Osteocyte (in vitro differentiated cells): ENCODE results near the gene HLCS. TPM values are rescaled to one million over a fixed set of nuclear protein-coding genes. Genes with fewer than 3 reads are reported as not detected.

ENCODE experiments used
- DNase-seq: peaks from one replicate; pipeline ENCODE4 v3.0.0; 2021; ENCODE audit warnings: mixed read lengths; ENCODE audit not compliant: unreplicated experiment; ENCODE audit errors: extremely low spot score
- H3K27ac Mint-ChIP-seq: one replicate; pipeline ENCODE4 v1.8.0; 2021; ENCODE audit warnings: mild to moderate bottlenecking, mixed read lengths; ENCODE audit not compliant: unreplicated experiment
- H3K27me3 Mint-ChIP-seq: one replicate; pipeline ENCODE4 v1.8.0; 2021; ENCODE audit warnings: mixed read lengths; ENCODE audit not compliant: unreplicated experiment
- H3K36me3 Mint-ChIP-seq: one replicate; pipeline ENCODE4 v1.8.0; 2021; ENCODE audit warnings: mixed read lengths; ENCODE audit not compliant: unreplicated experiment
- H3K4me1 Mint-ChIP-seq: one replicate; pipeline ENCODE4 v1.8.0; 2021; ENCODE audit warnings: mixed read lengths; ENCODE audit not compliant: unreplicated experiment
- H3K4me3 Mint-ChIP-seq: one replicate; pipeline ENCODE4 v1.8.0; 2021; ENCODE audit warnings: mild to moderate bottlenecking, moderate library complexity, mixed read lengths; ENCODE audit not compliant: unreplicated experiment
- H3K9me3 Mint-ChIP-seq: one replicate; pipeline ENCODE4 v1.8.0; 2021; ENCODE audit warnings: mixed read lengths; ENCODE audit not compliant: unreplicated experiment
- total RNA-seq: library from RNA; stranded (reverse); gene quantifications from 2 replicates; pipeline ENCODE4 v1.2.1, GENCODE V29; 2021
- TF ChIP-seq, protein P1 (sequence below): fragments of 200-600 bp; sonication (generic); IDR thresholded peaks from 2 replicates; pipeline ENCODE4 v1.5.0; 2021; ENCODE audit warnings: antibody characterized with exemption, mild to moderate bottlenecking, moderate library complexity

Gene HLCS
- total RNA-seq, 1 donor from 2014 or later, result 26.7 TPM

DNA sequence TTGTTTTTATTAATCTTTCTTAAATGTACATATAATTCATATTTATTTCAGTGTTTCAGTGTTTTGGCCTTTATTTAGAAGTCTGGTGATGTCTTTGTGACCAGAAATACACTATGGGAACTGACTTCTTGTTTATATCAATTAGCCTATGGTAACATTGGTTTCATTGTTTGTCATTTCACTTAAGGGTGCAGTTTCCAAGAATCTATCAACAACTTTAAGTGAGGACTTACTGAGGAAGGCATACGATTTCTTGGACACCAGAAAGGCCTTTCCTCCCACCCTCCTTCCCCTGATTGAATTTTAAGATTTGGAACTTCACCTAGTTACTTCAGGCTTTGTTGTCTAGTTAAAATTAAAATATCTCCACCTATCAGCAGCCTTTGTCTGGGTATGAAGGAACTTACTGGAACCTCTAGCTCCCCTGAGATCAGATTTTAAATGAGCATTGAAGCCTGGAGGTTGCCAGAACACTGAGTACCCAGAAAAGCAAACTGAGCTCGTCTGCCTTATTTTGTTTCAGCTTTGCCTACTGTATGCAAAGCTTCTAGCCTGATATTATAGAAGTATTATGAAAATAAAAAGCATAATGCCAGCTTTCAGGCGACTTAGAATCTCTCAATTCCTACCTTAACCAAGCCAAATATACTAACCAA is 34.2 kb downstream of the HLCS start:
- no peak for DNase-seq
- TF ChIP-seq, protein P1, sequence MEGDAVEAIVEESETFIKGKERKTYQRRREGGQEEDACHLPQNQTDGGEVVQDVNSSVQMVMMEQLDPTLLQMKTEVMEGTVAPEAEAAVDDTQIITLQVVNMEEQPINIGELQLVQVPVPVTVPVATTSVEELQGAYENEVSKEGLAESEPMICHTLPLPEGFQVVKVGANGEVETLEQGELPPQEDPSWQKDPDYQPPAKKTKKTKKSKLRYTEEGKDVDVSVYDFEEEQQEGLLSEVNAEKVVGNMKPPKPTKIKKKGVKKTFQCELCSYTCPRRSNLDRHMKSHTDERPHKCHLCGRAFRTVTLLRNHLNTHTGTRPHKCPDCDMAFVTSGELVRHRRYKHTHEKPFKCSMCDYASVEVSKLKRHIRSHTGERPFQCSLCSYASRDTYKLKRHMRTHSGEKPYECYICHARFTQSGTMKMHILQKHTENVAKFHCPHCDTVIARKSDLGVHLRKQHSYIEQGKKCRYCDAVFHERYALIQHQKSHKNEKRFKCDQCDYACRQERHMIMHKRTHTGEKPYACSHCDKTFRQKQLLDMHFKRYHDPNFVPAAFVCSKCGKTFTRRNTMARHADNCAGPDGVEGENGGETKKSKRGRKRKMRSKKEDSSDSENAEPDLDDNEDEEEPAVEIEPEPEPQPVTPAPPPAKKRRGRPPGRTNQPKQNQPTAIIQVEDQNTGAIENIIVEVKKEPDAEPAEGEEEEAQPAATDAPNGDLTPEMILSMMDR, result no peak
- Mint-ChIP-seq H3K27me3 (no peaks in the 10 kb centered on the region), H3K4me1 (peaks cover 4% of the 10 kb centered on the region), H3K4me3 (no peak overlapping the region), H3K9me3 (no peaks in the 10 kb centered on the region), H3K27ac (no peak overlapping the region), H3K36me3 (peaks cover 23% of the 10 kb centered on the region)

DNA sequence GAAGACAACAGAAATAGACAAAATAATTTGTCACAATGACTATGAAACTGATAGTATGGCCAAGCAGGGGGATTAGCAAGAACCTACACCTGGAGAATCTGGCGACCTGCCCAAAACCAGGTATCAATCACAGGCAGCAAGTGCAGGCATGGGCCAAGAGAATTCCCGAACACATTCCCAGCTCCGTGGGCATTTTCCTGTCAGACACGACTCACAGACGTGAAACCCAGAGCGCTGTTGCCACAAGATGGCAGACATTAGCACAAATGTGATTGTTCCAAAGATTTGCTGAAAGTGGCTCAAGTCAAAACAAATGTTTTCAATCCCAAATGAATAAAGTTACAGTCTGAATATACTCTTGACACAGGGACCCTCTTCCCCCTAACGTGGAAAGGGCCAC is 36.8 kb downstream of the HLCS start:
- H3K36me3 Mint-ChIP-seq, result peaks cover 7% of the 10 kb centered on the region
- DNase-seq, result no peak
- H3K27ac Mint-ChIP-seq, result no peak overlapping the region
- no peak overlapping the region for H3K4me3 Mint-ChIP-seq
- no peaks in the 10 kb centered on the region for H3K27me3 Mint-ChIP-seq
- peaks cover 4% of the 10 kb centered on the region for H3K4me1 Mint-ChIP-seq
- H3K9me3 Mint-ChIP-seq, result no peaks in the 10 kb centered on the region
- TF ChIP-seq, protein P1, result no peak

DNA sequence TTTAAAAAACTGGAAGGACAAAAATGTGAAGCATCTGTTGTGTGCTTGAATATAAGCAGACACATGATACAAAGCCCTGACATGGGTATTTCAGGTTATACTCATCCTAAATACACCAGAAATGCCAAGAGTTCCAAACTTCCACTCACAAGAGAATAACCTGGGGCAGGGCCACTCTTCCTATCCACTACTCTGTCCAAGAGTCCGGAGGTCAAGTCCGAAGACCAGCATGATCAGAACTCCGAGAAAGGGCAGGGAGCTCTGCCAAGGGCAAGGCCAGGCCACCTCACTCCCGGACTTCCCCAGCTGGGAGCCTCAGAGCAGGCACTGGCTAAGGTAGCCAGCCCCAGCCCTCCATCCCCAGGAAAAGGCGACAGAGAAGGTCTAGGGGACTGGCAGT is 37.5 kb downstream of the HLCS start:
- Mint-ChIP-seq H3K4me1 (peaks cover 4% of the 10 kb centered on the region), H3K27me3 (no peaks in the 10 kb centered on the region), H3K27ac (no peak overlapping the region), H3K36me3 (peaks cover 7% of the 10 kb centered on the region), H3K4me3 (no peak overlapping the region), H3K9me3 (no peaks in the 10 kb centered on the region)
- TF ChIP-seq, protein P1, result no peak
- DNase-seq, result no peak

DNA sequence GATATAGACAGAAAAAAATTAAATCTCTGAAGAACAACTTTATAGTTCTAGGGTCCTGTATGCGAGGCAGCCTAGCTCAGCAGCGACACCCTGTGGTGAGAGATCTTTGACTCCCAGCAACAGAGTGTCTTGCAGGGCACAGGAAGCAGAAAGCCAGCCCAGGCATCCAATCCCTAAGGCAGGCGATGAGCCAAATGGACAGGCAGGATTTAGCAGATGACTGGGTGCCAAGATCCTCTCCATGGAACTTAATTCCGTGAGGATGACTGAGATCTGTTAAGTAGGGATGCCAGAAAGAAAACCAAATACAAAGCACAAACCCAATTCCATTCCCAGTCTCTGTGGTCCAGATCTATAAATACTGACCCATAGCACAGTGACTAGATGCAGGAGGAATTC is 38.8 kb downstream of the HLCS start:
- H3K27ac Mint-ChIP-seq, result no peak overlapping the region
- peak; percentile 92 for DNase-seq
- H3K27me3 Mint-ChIP-seq, result no peaks in the 10 kb centered on the region
- TF ChIP-seq, protein P1, result peak; percentile 94
- no peaks in the 10 kb centered on the region for H3K9me3 Mint-ChIP-seq
- H3K4me1 Mint-ChIP-seq, result peaks cover 10% of the 10 kb centered on the region
- H3K36me3 Mint-ChIP-seq, result peaks cover 3% of the 10 kb centered on the region
- H3K4me3 Mint-ChIP-seq, result no peak overlapping the region

DNA sequence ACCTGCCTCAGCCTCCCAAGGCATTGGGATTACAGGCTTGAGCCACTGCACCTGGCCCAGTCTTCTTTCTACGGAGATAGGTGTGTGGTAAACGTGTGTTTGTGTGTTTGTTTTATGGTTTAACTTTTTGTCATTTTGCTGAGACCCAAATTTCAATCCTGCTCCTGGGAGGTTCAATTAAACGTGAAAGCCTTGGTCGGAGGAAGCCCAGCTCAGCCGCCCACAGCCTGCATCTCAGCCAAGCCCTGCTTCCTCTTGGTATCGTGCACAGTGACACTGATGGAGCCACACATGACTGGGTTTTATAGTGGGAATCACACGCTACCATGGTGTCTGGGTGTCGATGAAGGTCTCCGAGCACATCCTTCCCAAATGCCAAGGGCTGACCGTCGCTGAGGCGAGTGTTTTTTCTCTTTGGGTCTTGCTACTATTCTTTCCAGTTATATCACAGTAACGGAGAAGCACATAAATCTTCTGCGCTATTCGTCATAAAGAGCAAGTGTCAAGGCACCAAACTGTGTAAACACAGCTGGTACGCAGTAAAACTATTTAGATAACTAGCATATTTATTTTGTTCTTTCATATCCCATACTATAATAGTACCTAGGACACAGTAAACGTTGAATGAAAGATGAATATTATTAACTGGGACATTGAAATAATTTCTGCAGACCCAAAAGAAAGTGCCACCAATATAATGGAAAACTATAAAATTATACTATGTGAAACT is 39.3 kb downstream of the HLCS start:
- Mint-ChIP-seq H3K4me3 (no peak overlapping the region), H3K36me3 (peaks cover 3% of the 10 kb centered on the region), H3K27ac (no peak overlapping the region), H3K27me3 (no peaks in the 10 kb centered on the region), H3K9me3 (no peaks in the 10 kb centered on the region), H3K4me1 (peaks cover 10% of the 10 kb centered on the region)
- DNase-seq, result no peak
- TF ChIP-seq, protein P1, result no peak
